Peyer's patch (tissue), 4 donors: ENCODE results near the gene ADGRD1. TPM values are rescaled to one million over a fixed set of nuclear protein-coding genes. Genes with fewer than 3 reads are reported as not detected.
"Not testable (repeated sequence)": the region's sequence is repeated elsewhere in the genome, so short reads cannot be mapped to it uniquely, and the experiment has no call there.

Experiments
- DNase-seq, 3 donors: peaks; one replicate each; pipeline ENCODE4 v3.0.0-alpha.2; 2017 to 2019
- H3K27ac ChIP-seq, 4 donors: fragments of 200-600 bp; sonication (generic); one replicate each; pipeline ENCODE4 v1.5.1; 2016 to 2019
- H3K27me3 ChIP-seq, 2 donors: fragments of 200-600 bp; sonication (generic); one replicate each; pipeline ENCODE4 v1.5.1; 2019
- H3K36me3 ChIP-seq, 3 donors: fragments of 200-600 bp; sonication (generic); one replicate each; pipeline ENCODE4 v1.5.1; 2016 to 2019
- H3K4me1 ChIP-seq, 4 donors: fragments of 200-600 bp; sonication (generic); one replicate each; pipeline ENCODE4 v1.5.1; 2016 to 2019
- H3K4me3 ChIP-seq, 4 donors: fragments of 200-600 bp; sonication (generic); 1 replicate in 3 of 4; 2 replicates in 1 of 4; pipeline ENCODE4 v1.5.1; 2016 to 2019; ENCODE audit warnings: mild to moderate bottlenecking in 1 of 4
- H3K9me3 ChIP-seq, 4 donors: fragments of 200-600 bp; sonication (generic); one replicate each; pipeline ENCODE4 v1.5.1; 2016 to 2019; ENCODE audit warnings: mild to moderate bottlenecking in 1 of 4
- CTCF ChIP-seq, 6 experiments: fragments of 450-650 bp in 4 of 6; fragments of 200-600 bp in 2 of 6; sonication (generic) in 1 of 6; IDR thresholded peaks; one replicate each; pipeline ENCODE4 v1.5.1; 2017 to 2019; ENCODE audit warnings: antibody characterized with exemption in 6 of 6, mild to moderate bottlenecking in 3 of 6, moderate library complexity in 1 of 6
- POLR2A ChIP-seq, 2 donors: fragments of 450-650 bp; IDR thresholded peaks; one replicate each; pipeline ENCODE4 v1.5.1; 2017; ENCODE audit warnings: antibody characterized with exemption in 2 of 2, mild to moderate bottlenecking in 2 of 2, moderate library complexity in 2 of 2
- total RNA-seq, 4 donors: library from RNA; depleted of rRNA; stranded (reverse); fragments of >200 nt; gene quantifications; one replicate each; pipeline ENCODE4 v1.1.0, GENCODE V29; 2016

Gene ADGRD1
- total RNA-seq, 4 donors from 2014 or later, result 7.0 to 42.9 (median 27.9) TPM

GRCh38 chr12:131066207-131066885, 112.6 kb downstream of the ADGRD1 start:
- Histone ChIP-seq H3K9me3 (no peaks in the 10 kb centered on the region), H3K36me3 (no peaks in the 10 kb centered on the region), H3K27me3 (no peaks in the 10 kb centered on the region), H3K4me1 (peaks cover 0 to 6% (median 0%) of the 10 kb centered on the region in 4 donors), H3K4me3 (no peak overlapping the region), H3K27ac (no peak overlapping the region)
- peak in 1 of 3 donors; percentile 38 for DNase-seq
- TF ChIP-seq CTCF (IDR thresholded peaks at IDR 0.05), result no peak
- no peak for TF ChIP-seq POLR2A (IDR thresholded peaks at IDR 0.05)

- DNase-seq, result no peak
- no peaks in the 10 kb centered on the region for H3K36me3 ChIP-seq
- no peak for TF ChIP-seq POLR2A (IDR thresholded peaks at IDR 0.05)
- no peak for TF ChIP-seq CTCF (IDR thresholded peaks at IDR 0.05)
- no peak overlapping the region for H3K27ac ChIP-seq
- H3K4me1 ChIP-seq, result peaks cover 0 to 6% (median 0%) of the 10 kb centered on the region in 4 donors
- H3K9me3 ChIP-seq, result no peaks in the 10 kb centered on the region
- no peak overlapping the region for H3K4me3 ChIP-seq
- H3K27me3 ChIP-seq, result no peaks in the 10 kb centered on the region
Measured at GRCh38 chr12:131066886-131067490, 113.3 kb downstream of the ADGRD1 start.

GRCh38 chr12:131067981-131068851, 114.5 kb downstream of the ADGRD1 start:
- Histone ChIP-seq H3K27me3 (no peaks in the 10 kb centered on the region), H3K27ac (peak overlapping the region in 1 of 4 donors; percentile 48), H3K4me3 (no peak overlapping the region), H3K9me3 (no peaks in the 10 kb centered on the region), H3K4me1 (peaks cover 0 to 6% (median 0%) of the 10 kb centered on the region in 4 donors), H3K36me3 (no peaks in the 10 kb centered on the region)
- TF ChIP-seq POLR2A (IDR thresholded peaks at IDR 0.05), result no peak
- DNase-seq, result no peak

- not testable (repeated sequence) for H3K4me1 ChIP-seq, H3K4me3 ChIP-seq, H3K9me3 ChIP-seq, H3K27me3 ChIP-seq, H3K36me3 ChIP-seq, DNase-seq
- peak overlapping the region in 1 of 4 donors; percentile 48 for H3K27ac ChIP-seq
Measured at GRCh38 chr12:131068926-131069720, 115.4 kb downstream of the ADGRD1 start.

GRCh38 chr12:131070136-131070535, 116.4 kb downstream of the ADGRD1 start:
- not testable (repeated sequence) for H3K9me3 ChIP-seq, H3K36me3 ChIP-seq, H3K27ac ChIP-seq, H3K4me3 ChIP-seq, H3K4me1 ChIP-seq, DNase-seq, H3K27me3 ChIP-seq

GRCh38 chr12:131070668-131071067, 117.0 kb downstream of the ADGRD1 start:
- H3K4me1 ChIP-seq, H3K27me3 ChIP-seq, H3K27ac ChIP-seq, H3K9me3 ChIP-seq, H3K4me3 ChIP-seq, H3K36me3 ChIP-seq, DNase-seq: not testable (repeated sequence)

- H3K27ac ChIP-seq, H3K4me3 ChIP-seq, H3K4me1 ChIP-seq, DNase-seq, H3K27me3 ChIP-seq, H3K9me3 ChIP-seq, H3K36me3 ChIP-seq: not testable (repeated sequence)
Measured at GRCh38 chr12:131071234-131071820, 117.6 kb downstream of the ADGRD1 start.

GRCh38 chr12:131071950-131072349, 118.2 kb downstream of the ADGRD1 start:
- H3K27me3 ChIP-seq, result not testable (repeated sequence)

More at GRCh38 chr12:131071950-131072349, 118.2 kb downstream of the ADGRD1 start:
- DNase-seq, H3K4me1 ChIP-seq, H3K36me3 ChIP-seq, H3K9me3 ChIP-seq, H3K27ac ChIP-seq, H3K4me3 ChIP-seq: not testable (repeated sequence)
